Measurements from ENCODE around the gene AGPS.
"Not testable (repeated sequence)": the region's sequence is repeated elsewhere in the genome, so short reads cannot be mapped to it uniquely, and the experiment has no call there.

AGPS gene

DNA sequence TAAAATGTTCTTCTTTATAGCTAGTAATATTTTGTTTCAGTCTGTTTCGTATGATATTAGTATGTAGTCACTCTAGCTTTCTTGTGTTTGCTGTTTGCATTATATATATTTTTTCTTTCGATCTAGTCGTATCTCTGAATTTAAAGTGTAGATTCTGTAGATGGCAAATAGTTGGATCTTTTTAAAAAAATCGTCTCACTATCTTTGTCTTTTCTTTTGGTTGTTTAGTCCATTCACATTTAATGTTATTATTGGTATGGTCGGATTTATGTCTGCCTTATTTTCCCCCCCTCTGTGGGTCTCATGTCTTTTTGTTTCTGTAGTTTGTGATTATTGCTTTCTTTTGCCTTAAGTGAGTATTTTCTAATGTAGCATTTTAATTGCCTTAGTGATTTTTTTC, 84.3 kb downstream of the AGPS start:
- H3K27ac Mint-ChIP-seq = no peak overlapping the region
- no peaks in the 10 kb centered on the region for H3K27me3 Mint-ChIP-seq
- no peak overlapping the region for H3K4me3 Mint-ChIP-seq
- H3K4me1 Mint-ChIP-seq (ENCODE audit: low read depth in 2 of 2) = no peaks in the 10 kb centered on the region
- peaks cover 0 to 8% of the 10 kb centered on the region in 2 donors for H3K9me3 Mint-ChIP-seq
- H3K36me3 Mint-ChIP-seq (ENCODE audit: insufficient read depth) = peaks cover 10% of the 10 kb centered on the region
- DNase-seq (no peak), ATAC-seq (replicated peaks) (no peak)

DNA sequence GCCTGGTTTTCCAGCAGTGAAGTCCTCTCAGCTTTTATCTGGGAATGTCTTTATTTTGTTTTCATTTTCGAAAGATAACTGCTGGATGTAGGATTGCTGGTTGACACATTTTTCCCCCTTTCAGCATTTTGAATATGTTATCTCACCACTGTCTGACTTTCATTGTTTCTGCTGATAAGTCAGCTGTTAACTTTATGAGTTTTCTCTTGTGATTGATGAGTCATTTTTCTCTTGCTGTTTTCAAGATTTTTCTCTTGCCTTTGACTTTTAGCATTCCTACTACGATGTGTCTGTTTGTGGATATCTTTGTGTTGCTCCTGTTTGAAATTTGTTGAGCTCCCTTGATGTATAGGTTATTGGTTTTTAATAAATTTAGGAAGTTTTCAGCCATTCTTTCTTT, 85.5 kb downstream of the AGPS start:
- H3K27ac Mint-ChIP-seq = peak overlapping the region in 1 of 2 donors; percentile 13
- H3K4me3 Mint-ChIP-seq = no peak overlapping the region
- H3K4me1 Mint-ChIP-seq (ENCODE audit: low read depth in 2 of 2) = no peaks in the 10 kb centered on the region
- H3K9me3 Mint-ChIP-seq = peaks cover 0 to under 1% of the 10 kb centered on the region in 2 donors
- ATAC-seq (replicated peaks) (no peak), DNase-seq (no peak)
- H3K27me3 Mint-ChIP-seq = no peaks in the 10 kb centered on the region
- peaks cover 10% of the 10 kb centered on the region for H3K36me3 Mint-ChIP-seq (ENCODE audit: insufficient read depth)

DNA sequence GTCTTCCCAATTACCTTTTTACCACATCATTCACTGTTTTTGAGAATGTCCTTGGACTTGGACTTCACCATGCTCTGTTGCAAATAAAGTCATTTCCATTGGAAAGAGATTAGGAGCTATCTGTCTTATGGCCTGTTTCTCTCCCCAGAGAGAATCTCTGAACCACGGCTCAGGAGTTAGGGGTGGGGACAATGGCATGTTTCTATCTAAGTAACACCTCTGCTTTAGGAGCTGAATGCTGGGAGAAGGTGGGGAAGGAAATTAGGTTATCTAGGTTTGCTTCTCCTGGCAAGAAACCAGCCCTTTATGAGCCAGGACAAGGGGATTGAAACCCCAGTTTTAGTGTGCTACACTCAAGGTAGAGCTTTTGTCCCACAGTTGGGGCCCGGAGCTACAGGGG, 86.3 kb downstream of the AGPS start:
- no peak overlapping the region for H3K27ac Mint-ChIP-seq
- H3K4me1 Mint-ChIP-seq (ENCODE audit: low read depth in 2 of 2) = no peaks in the 10 kb centered on the region
- H3K4me3 Mint-ChIP-seq = no peak overlapping the region
- H3K27me3 Mint-ChIP-seq = no peaks in the 10 kb centered on the region
- DNase-seq = no peak
- H3K9me3 Mint-ChIP-seq = no peaks in the 10 kb centered on the region
- peaks cover 13% of the 10 kb centered on the region for H3K36me3 Mint-ChIP-seq (ENCODE audit: insufficient read depth)
- ATAC-seq (replicated peaks) = no peak

DNA sequence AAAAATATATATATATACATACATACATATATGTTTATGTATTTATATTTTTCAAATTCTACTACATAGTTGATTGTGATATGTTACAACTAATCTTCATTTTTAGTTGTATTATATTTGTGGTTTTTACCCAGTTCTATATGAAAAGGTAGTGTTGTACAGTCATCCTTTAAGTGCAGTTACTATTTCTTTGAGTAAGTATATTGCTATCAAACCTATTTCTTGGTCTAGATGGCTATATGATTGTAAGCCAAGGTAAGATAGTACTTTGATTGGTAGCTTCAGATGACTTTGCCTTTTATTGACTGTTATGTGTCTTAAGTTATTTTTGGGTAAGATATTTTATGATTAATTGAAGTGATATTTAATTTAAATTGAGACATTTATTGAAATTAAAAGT, 89.6 kb downstream of the AGPS start:
- Mint-ChIP-seq H3K9me3 (no peaks in the 10 kb centered on the region), H3K36me3 (ENCODE audit: insufficient read depth) (peaks cover 29% of the 10 kb centered on the region), H3K4me3 (no peak overlapping the region), H3K27me3 (no peaks in the 10 kb centered on the region), H3K27ac (no peak overlapping the region), H3K4me1 (ENCODE audit: low read depth in 2 of 2) (no peaks in the 10 kb centered on the region)
- no peak for ATAC-seq (replicated peaks)
- DNase-seq = no peak

DNA sequence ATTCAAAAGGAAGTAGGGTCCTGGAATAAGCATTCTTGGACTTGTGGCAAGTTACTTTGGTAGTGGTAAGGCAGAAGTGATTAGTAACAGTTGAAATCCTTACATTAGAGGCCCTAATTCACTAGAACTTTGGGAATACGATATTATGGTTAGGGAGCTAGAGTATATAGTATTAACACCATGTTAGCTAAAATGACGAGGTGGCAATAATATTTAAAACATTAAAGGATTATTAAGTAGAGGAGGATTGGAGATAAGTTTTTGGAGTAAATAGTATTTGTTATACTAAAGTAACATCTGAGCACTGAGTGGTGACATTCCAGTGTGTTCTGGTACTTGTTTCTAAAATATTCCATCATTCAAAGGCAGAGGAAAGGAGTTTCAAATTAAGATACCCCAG, 91.0 kb downstream of the AGPS start:
- Mint-ChIP-seq H3K4me3 (no peak overlapping the region), H3K9me3 (no peaks in the 10 kb centered on the region), H3K36me3 (ENCODE audit: insufficient read depth) (peaks cover 29% of the 10 kb centered on the region), H3K27me3 (no peaks in the 10 kb centered on the region), H3K27ac (no peak overlapping the region), H3K4me1 (ENCODE audit: low read depth in 2 of 2) (no peaks in the 10 kb centered on the region)
- DNase-seq (no peak), ATAC-seq (replicated peaks) (no peak)

DNA sequence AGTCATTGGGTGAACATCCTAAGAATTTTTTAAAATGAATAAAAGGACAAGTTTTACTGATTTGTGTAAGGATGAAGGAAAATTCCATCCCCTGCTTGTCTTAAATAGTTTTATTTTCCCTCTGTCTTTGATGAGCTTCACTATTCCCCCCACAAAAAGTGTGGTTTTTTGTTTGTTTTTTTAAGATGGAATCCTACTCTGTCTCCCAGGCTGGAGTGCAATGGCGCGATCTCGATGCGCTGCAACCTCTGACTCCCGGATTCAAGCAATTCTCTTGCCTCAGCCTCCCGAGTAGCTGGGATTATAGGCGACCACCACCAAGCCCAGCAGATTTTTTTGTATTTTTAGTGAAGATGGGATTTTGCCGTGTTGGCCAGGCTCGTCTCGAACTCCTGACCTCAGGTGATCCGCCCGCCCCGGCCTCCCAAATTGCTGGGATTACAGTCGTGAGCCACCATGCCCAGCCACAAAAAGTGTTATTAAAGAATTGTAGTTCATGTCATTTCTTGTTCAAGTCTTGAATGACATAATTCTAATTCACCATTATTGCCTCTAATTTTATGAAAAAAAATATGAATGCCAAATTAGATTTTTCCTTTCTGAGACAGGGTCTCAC, 91.7 kb downstream of the AGPS start:
- no peaks in the 10 kb centered on the region for H3K4me1 Mint-ChIP-seq (ENCODE audit: low read depth in 2 of 2)
- H3K9me3 Mint-ChIP-seq = no peaks in the 10 kb centered on the region
- no peaks in the 10 kb centered on the region for H3K27me3 Mint-ChIP-seq
- DNase-seq = no peak
- peaks cover 34% of the 10 kb centered on the region for H3K36me3 Mint-ChIP-seq (ENCODE audit: insufficient read depth)
- H3K4me3 Mint-ChIP-seq = no peak overlapping the region
- ATAC-seq (replicated peaks) = no peak
- H3K27ac Mint-ChIP-seq = no peak overlapping the region

DNA sequence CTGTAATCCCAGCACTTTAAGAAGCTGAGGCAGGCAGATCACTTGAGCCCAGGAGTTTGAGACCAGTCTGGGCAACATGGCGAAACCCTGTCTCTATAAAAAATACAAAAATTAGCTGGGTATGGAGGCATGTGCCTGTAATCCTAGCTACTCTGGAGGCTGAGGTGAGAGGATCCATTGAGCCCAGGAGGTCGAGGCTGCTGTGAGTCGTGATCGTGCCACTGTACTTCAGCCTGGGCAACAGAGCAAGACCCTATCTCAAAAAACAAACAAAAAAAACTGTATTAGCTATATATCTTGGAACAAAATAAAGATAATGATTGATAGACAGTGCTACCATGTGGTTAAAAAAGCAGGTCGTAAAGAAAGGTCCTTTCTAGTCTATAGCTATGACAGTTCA, 93.1 kb downstream of the AGPS start:
- not testable (repeated sequence) for DNase-seq; H3K4me1 Mint-ChIP-seq (ENCODE audit: low read depth in 2 of 2); H3K9me3 Mint-ChIP-seq; ATAC-seq (replicated peaks); H3K27ac Mint-ChIP-seq; H3K27me3 Mint-ChIP-seq; H3K4me3 Mint-ChIP-seq
- H3K36me3 Mint-ChIP-seq (ENCODE audit: insufficient read depth) = peaks cover 27% of the 10 kb centered on the region

DNA sequence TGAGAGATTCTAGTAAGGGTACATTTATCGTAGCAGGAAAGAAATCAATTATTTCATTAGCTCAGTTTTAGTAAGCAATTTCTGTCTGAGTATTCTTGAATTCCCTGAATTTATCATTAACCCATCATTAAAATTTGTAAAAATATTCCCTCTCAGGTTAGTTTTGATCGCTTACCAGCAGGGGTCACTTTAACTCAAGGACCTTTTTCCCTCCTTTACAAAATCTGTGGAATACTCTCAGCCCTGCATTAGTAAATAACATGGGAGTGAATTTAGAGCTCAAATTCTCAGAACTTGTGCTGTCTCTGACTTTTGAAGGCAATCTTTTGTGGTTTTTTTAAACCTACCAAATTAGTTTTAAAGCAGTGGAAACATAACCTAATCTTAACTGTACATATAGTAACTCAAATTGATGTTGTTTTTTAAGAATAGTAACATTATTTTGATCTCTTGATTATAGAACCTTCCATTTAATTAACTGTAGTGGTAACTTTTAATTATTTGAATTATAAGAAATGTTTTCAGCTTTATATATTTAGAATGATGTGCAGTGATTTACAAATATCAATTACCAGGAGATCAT, 97.2 kb downstream of the AGPS start:
- Mint-ChIP-seq H3K27ac (no peak overlapping the region), H3K4me1 (ENCODE audit: low read depth in 2 of 2) (no peaks in the 10 kb centered on the region), H3K4me3 (no peak overlapping the region), H3K27me3 (no peaks in the 10 kb centered on the region), H3K9me3 (no peaks in the 10 kb centered on the region), H3K36me3 (ENCODE audit: insufficient read depth) (peaks cover 23% of the 10 kb centered on the region)
- DNase-seq = no peak
- no peak for ATAC-seq (replicated peaks)

DNA sequence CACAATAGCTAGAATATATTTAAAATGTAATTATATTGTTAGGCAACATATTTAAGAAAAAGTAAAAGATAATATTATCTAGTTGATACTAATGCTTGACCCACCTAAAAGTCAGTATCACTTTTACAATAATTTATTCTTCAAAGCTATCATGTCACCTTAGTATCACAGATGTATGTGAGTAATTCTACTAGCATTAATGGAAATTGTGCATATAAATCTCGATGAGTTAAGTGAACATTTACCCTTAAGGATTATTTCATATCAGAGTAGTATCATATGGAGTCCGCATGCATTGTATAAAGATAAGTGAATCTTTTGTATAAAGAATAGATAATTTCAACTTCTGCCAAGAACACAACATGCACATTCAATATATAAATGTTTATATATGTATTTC, 103.4 kb downstream of the AGPS start:
- no peaks in the 10 kb centered on the region for H3K27me3 Mint-ChIP-seq
- H3K4me1 Mint-ChIP-seq (ENCODE audit: low read depth in 2 of 2) = no peaks in the 10 kb centered on the region
- H3K27ac Mint-ChIP-seq = no peak overlapping the region
- ATAC-seq (replicated peaks) (no peak), DNase-seq (no peak)
- peaks cover 24% of the 10 kb centered on the region for H3K36me3 Mint-ChIP-seq (ENCODE audit: insufficient read depth)
- H3K9me3 Mint-ChIP-seq = no peaks in the 10 kb centered on the region
- no peak overlapping the region for H3K4me3 Mint-ChIP-seq

DNA sequence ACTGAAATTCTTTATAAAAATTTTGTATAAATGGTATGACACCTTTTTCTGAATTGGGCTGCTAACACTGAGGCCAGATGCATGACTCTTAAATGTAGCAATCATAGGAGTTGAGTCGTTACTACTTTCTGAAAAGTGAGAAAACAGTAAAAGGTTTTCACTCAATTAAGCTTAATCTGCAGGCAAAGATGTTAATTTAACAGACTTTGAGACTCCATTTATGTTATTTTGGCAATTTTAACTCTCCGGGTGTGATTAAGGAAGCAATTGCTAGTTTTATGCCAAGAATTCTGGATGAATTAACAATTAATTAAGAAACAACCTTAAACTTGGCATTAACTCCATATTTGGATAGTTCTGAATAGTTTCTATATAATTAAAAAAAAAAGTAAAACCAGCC, 104.3 kb downstream of the AGPS start:
- ATAC-seq (replicated peaks) (no peak), DNase-seq (no peak)
- no peak overlapping the region for H3K27ac Mint-ChIP-seq
- H3K36me3 Mint-ChIP-seq (ENCODE audit: insufficient read depth) = peaks cover 31% of the 10 kb centered on the region
- peaks cover 0 to 3% of the 10 kb centered on the region in 2 donors for H3K4me1 Mint-ChIP-seq (ENCODE audit: low read depth in 2 of 2)
- no peak overlapping the region for H3K4me3 Mint-ChIP-seq
- no peaks in the 10 kb centered on the region for H3K27me3 Mint-ChIP-seq
- H3K9me3 Mint-ChIP-seq = no peaks in the 10 kb centered on the region

DNA sequence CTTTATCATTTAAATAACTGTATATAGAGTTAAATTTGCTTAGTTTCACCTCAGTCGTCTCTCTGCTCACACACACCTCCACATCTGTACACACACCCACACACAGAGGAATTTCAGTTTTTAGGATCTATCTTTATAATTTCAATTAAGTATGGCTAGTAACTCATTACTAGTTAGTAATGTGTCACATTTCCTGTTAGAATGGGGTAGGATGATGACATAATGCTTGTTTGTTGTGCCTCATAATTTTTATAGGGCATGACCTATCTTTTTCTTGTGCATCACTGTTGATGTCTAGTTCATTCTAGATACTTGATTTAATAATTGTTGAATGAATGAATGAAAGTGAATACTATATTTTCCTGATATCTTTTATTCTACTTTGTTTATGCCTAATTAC, 108.6 kb downstream of the AGPS start:
- Mint-ChIP-seq H3K9me3 (no peaks in the 10 kb centered on the region), H3K4me1 (ENCODE audit: low read depth in 2 of 2) (peaks cover 0 to 3% of the 10 kb centered on the region in 2 donors), H3K27me3 (no peaks in the 10 kb centered on the region), H3K36me3 (ENCODE audit: insufficient read depth) (peaks cover 35% of the 10 kb centered on the region), H3K27ac (peak overlapping the region in 1 of 2 donors; percentile 28), H3K4me3 (no peak overlapping the region)
- no peak for DNase-seq
- ATAC-seq (replicated peaks) = peak; percentile 46

DNA sequence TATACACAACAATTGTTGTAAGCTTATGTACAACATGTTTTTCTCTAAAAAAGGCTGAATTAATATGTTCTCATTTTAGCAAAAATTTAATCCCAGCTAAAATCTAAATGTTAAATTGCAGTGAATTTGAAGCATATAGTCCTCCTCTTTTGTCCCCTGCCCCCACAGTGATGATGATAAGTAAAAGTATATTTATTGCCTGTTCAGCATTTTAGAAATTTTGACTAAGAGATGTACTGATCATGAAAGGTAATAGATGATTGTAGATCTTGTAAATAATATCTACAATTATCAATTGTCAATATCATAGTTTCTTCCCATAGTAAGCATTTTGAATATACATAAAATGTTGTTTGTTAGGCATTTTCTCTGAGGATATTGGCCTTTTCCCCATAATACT, 113.9 kb downstream of the AGPS start:
- no peak for ATAC-seq (replicated peaks)
- no peaks in the 10 kb centered on the region for H3K27me3 Mint-ChIP-seq
- no peak for DNase-seq

DNA sequence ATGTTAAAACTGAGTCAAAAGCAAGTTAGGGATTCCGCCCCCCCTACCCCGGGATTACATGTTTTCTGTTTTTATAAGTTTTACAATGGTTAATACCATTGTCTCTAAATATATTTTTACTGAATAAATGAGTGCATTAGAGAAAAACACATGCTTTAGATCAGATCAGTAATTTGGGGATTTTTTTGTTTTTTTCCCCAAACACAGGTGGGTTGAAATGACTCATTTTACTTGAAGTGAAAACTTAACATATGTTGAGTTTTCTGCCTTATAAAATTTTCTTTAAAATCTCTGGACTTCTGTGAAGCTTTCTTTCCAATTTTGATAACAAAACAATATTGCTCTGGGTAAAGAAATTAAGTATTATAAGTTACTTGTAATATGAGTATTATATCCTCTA, 114.4 kb downstream of the AGPS start:
- DNase-seq (no peak), ATAC-seq (replicated peaks) (no peak)
- H3K9me3 Mint-ChIP-seq = no peaks in the 10 kb centered on the region
- H3K4me3 Mint-ChIP-seq = no peak overlapping the region
- H3K27ac Mint-ChIP-seq = peak overlapping the region in 1 of 2 donors; percentile 72
- H3K36me3 Mint-ChIP-seq (ENCODE audit: insufficient read depth) = peaks cover 43% of the 10 kb centered on the region
- no peaks in the 10 kb centered on the region for H3K27me3 Mint-ChIP-seq
- no peaks in the 10 kb centered on the region for H3K4me1 Mint-ChIP-seq (ENCODE audit: low read depth in 2 of 2)

More for the DNA sequence above, 113.9 kb downstream of the AGPS start:
- no peaks in the 10 kb centered on the region for H3K4me1 Mint-ChIP-seq (ENCODE audit: low read depth in 2 of 2)
- H3K4me3 Mint-ChIP-seq = no peak overlapping the region
- peak overlapping the region in 1 of 2 donors; percentile 72 for H3K27ac Mint-ChIP-seq
- H3K9me3 Mint-ChIP-seq = no peaks in the 10 kb centered on the region
- H3K36me3 Mint-ChIP-seq (ENCODE audit: insufficient read depth) = peaks cover 48% of the 10 kb centered on the region

DNA sequence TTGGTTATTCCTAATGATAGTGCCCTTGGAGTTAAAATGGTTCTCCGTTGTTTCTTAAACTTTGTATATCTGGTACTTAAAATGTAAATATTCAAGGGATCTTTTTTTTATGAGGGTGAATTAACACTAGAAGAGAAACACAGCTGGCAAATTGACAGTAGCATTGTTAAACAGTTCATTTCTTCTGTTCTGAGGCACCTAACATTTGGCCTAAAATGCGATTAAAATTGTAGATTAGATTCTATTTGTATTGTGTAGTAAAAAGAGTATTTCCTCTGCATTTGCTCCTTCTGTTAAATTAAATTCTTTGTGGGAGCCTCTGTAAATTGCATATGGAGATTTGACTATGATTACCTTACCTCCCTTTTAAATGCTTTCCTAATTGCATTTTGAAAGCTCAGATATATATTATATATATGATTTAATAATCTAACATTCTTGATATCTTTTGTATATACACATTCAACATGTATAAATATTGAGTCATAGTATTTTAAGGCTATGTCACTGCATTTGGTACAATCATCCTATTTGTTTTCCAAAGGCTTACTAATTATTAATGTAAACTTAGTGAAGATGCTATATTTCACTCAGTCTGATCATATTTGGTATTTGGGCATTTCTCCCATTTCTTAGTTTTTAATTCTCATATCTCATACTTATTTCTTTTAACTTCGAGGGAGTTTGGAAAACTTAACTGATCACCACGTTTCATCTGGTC, 124.4 kb downstream of the AGPS start:
- H3K4me1 Mint-ChIP-seq (ENCODE audit: low read depth in 2 of 2) = no peaks in the 10 kb centered on the region
- DNase-seq (no peak), ATAC-seq (replicated peaks) (no peak)
- no peak overlapping the region for H3K4me3 Mint-ChIP-seq
- peaks cover 15% of the 10 kb centered on the region for H3K36me3 Mint-ChIP-seq (ENCODE audit: insufficient read depth)
- H3K9me3 Mint-ChIP-seq = no peaks in the 10 kb centered on the region
- H3K27ac Mint-ChIP-seq = no peak overlapping the region
- H3K27me3 Mint-ChIP-seq = no peaks in the 10 kb centered on the region
